Ectodermal cell (in vitro differentiated cells): ENCODE results near the gene FAM13C.

Experiments used
- H3K27ac ChIP-seq: 2 replicates; pipeline ENCODE4 v1.7.0; 2013; ENCODE audit warnings: mild to moderate bottlenecking, low read depth, low read length; ENCODE audit not compliant: insufficient read depth, poor library complexity, severe bottlenecking
- H3K27me3 ChIP-seq: 2 replicates; pipeline ENCODE4 v1.7.0; 2013; ENCODE audit warnings: mild to moderate bottlenecking, low read length; ENCODE audit not compliant: insufficient read depth, control insufficient read depth, poor library complexity, severe bottlenecking
- H3K36me3 ChIP-seq: one replicate; pipeline ENCODE4 v1.7.0; 2013; ENCODE audit warnings: low read length; ENCODE audit not compliant: control insufficient read depth, insufficient read depth
- H3K4me1 ChIP-seq: one replicate; pipeline ENCODE4 v1.7.0; 2013; ENCODE audit warnings: low read length; ENCODE audit not compliant: control insufficient read depth, insufficient read depth
- H3K4me3 ChIP-seq: 2 replicates; pipeline ENCODE4 v1.7.0; 2013; ENCODE audit warnings: low read depth, low read length, control low read depth; ENCODE audit not compliant: insufficient read depth
- H3K9me3 ChIP-seq: 2 replicates; pipeline ENCODE4 v1.7.0; 2013; ENCODE audit warnings: mild to moderate bottlenecking, low read length, moderate library complexity; ENCODE audit not compliant: control insufficient read depth
- WGBS, 2 experiments: methylation state at CpG; one replicate each; pipeline ENCODE4 v1.1.7; 2013; ENCODE audit warnings: missing lambda C conversion rate in 2 of 2; 5-methylcytosine and 5-hydroxymethylcytosine counted together

Gene FAM13C

DNA sequence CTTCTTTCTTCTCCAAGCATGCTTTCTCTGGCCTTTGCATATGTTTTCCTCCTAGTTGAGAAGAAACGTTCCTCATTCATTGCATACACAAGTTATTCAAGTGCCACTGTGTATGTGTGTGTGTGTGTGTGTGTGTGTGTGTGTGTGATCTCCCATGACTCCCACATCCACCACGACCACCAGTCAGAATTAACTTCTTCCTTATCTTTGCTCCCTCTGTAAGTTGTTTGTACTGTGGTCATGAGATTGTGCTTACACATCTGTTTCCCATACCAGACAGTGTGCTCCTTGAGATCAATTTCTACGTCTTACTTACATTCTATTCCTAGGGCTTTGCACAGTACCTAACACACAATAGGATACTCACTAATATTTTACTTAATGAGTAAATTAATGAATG, 22.4 kb upstream of the FAM13C start:
- Histone ChIP-seq H3K4me3 (no peak overlapping the region), H3K27me3 (no peaks in the 10 kb centered on the region), H3K9me3 (no peaks in the 10 kb centered on the region), H3K27ac (no peak overlapping the region), H3K4me1 (no peaks in the 10 kb centered on the region), H3K36me3 (no peaks in the 10 kb centered on the region)
- 100% methylated on average over 1 of the region's 3 CpGs; no CpG with 5 or more reads in 1 of the 2 experiments for WGBS, 2 experiments

DNA sequence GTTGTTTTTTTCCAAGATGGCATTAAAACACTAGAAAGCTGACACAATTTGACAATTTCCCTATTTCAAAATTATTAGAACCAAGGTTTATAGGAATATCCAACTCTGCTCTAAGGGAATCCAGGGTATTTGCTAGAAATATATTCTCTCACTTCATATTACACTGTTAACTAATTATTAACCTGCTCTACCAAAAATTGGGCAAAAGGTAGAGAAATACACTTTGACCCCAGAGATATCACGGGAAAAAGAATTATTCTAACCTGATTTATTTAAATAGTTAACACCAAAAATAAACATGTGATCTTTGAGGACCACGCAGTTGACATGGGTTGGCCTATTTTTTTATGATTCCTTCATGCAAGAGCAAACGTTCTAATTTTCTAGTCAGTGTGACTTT, 21.6 kb upstream of the FAM13C start:
- Histone ChIP-seq H3K4me3 (no peak overlapping the region), H3K9me3 (no peaks in the 10 kb centered on the region), H3K27ac (no peak overlapping the region), H3K27me3 (no peaks in the 10 kb centered on the region), H3K36me3 (no peaks in the 10 kb centered on the region), H3K4me1 (no peaks in the 10 kb centered on the region)
- WGBS, 2 experiments = 77 to 97% methylated on average over 2 of the region's 3 CpGs

DNA sequence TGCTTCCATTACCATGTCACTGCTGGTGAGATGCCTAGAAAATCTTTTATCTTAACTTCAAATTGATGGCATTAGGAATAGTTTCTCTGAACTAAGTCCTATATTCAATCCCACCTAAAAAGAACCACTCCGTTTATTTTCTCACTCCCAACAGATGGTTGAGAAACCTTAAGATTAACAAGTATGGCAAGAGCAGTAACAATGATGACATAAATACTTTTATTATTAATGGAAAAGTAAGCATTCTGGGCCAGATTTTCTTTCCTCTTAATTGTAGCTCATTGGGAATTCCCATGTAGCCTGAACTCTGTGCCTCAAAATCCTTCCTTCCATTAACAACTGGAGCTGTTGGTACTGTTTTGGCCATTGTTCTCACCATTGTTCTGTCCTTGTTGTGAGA, 21.1 kb upstream of the FAM13C start:
- Histone ChIP-seq H3K4me3 (no peak overlapping the region), H3K4me1 (no peaks in the 10 kb centered on the region), H3K27ac (no peak overlapping the region), H3K36me3 (no peaks in the 10 kb centered on the region), H3K27me3 (no peaks in the 10 kb centered on the region), H3K9me3 (no peaks in the 10 kb centered on the region)
- WGBS, 2 experiments = no CpG with 5 or more reads among the region's 1 CpG

DNA sequence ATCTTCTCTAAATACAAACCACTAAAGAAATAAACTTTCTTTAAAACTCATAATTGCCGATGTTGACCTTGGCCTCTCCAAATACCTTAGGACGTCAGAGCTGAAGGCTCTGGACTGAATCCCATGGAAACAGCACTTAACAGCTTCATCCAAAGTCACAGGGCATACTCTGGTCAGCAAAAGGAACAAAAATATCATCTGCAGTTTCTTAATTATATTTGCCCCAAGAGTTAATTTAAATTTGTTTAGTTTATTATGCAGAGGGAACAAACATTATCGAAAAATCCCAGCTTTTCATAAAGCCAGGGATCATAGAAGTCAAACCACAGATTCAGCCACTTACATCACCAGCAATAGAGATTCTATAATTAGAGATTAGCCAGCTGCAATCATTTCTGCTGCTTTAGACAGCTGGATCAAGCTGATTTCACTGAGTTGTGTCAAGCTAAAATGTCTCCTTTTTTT, 20.5 kb upstream of the FAM13C start:
- Histone ChIP-seq H3K36me3 (no peaks in the 10 kb centered on the region), H3K27ac (no peak overlapping the region), H3K4me3 (no peak overlapping the region), H3K27me3 (no peaks in the 10 kb centered on the region), H3K9me3 (no peaks in the 10 kb centered on the region), H3K4me1 (no peaks in the 10 kb centered on the region)
- WGBS, 2 experiments = 89 to 92% methylated on average over 2 to 3 of the region's 3 CpGs

DNA sequence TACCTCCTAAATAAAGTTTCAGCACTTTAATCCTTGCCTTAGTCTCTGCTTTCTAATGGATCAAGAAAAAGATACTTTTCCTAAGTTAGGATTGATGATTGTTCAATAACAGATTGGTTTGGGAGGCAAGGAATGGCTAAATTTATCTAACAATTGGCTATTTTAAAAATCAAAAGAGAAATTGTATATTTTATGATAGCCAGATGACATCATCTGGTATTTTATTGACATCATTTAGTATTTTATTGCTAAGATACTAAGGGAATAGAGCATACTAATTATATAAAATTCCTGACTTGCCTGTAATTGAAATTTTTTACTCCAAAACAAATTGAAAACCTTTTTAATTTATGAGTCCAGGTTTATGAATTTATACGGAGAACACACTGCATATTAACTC, 19.3 kb upstream of the FAM13C start:
- H3K27ac ChIP-seq = no peak overlapping the region
- no peaks in the 10 kb centered on the region for H3K36me3 ChIP-seq
- H3K27me3 ChIP-seq = no peaks in the 10 kb centered on the region
- H3K9me3 ChIP-seq = no peaks in the 10 kb centered on the region
- no CpG with 5 or more reads among the region's 1 CpG for WGBS, 2 experiments
- H3K4me3 ChIP-seq = no peak overlapping the region
- no peaks in the 10 kb centered on the region for H3K4me1 ChIP-seq

DNA sequence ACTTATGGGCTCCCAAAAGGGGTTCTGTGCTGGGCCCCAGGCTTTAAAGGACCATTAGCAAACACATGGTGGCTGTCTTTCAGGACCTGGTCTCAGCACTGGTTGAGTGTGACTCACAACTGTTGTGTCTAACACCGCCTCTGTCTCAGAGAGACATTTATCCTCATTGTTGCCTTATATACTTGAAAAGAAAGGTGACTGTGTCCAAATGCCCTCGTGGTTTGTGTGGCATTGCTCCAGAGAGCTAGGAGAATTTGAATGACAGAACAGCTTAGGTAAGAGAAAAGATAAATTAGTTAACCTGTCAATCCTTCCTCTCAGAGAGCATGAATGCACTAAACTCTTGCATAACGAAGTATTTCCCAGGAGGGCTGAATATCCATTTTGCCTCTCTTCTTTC, 14.5 kb upstream of the FAM13C start:
- no peaks in the 10 kb centered on the region for H3K9me3 ChIP-seq
- no peak overlapping the region for H3K27ac ChIP-seq
- H3K36me3 ChIP-seq = no peaks in the 10 kb centered on the region
- no peaks in the 10 kb centered on the region for H3K27me3 ChIP-seq
- 74 to 82% methylated on average over 2 to 3 of the region's 3 CpGs for WGBS, 2 experiments
- H3K4me1 ChIP-seq = no peaks in the 10 kb centered on the region
- H3K4me3 ChIP-seq = no peak overlapping the region

DNA sequence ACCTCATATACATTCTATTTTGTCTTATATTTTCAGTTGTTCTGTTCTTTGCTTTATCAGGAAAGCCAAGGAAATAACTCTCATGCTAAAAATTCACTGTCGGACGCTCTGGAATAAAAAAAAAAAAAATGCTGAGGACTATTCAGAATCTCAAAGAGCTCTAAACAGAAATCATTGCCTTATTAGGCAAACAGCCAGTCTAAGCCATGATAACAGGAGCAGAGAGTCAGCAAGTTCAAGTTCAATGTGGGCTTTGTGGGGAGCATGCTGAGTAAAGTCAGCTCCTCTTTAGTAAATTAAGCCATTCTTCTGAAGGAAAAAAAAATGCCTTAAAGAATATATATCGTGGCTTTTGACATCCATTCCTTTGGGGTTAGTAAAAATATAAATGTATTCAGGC, 13.6 kb upstream of the FAM13C start:
- H3K36me3 ChIP-seq = no peaks in the 10 kb centered on the region
- H3K9me3 ChIP-seq = no peaks in the 10 kb centered on the region
- no peaks in the 10 kb centered on the region for H3K4me1 ChIP-seq
- no peak overlapping the region for H3K27ac ChIP-seq
- H3K27me3 ChIP-seq = no peaks in the 10 kb centered on the region
- H3K4me3 ChIP-seq = no peak overlapping the region
- WGBS, 2 experiments = 94 to 96% methylated on average over 2 of the region's 3 CpGs

DNA sequence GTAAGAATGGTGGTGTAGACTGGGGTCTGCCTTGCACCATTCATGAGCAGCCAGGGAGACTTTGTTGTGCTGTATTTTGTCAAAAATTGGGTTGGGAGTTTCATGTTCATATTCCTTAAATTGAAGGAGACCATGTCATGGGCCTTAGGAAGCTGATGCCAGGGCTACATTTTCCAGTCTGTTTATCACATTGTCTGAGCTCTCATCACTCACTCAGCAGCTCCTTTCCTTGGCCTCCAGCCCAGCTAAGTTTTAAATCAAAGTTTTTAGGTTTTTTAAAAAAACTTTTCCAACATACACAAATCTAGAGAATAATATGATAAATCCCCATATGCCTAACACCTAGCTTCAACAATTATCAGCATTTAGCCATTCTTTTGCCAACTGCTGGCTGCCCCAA, 12.6 kb upstream of the FAM13C start:
- Histone ChIP-seq H3K4me1 (no peaks in the 10 kb centered on the region), H3K27me3 (no peaks in the 10 kb centered on the region), H3K4me3 (no peak overlapping the region), H3K36me3 (no peaks in the 10 kb centered on the region), H3K27ac (no peak overlapping the region), H3K9me3 (no peaks in the 10 kb centered on the region)

DNA sequence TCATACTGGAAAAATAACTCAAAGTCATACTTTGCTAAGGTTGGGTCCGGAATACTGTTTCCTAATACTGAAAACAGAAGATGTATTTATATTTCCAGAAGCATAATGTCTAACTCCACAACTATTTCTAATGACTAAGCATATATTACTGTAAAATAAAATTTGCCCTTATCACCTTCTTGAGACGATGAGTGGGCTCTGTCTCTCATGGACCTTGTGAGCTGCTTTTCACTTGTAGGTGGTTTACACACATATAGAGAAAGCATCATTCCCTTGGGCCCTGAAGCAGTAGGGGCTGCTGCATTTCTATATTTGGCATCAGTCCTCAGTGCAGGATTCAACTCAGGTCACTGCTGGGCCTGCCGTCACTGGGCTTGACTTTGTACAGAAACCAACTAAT, 10.7 kb upstream of the FAM13C start:
- H3K36me3 ChIP-seq = no peaks in the 10 kb centered on the region
- H3K27me3 ChIP-seq = no peaks in the 10 kb centered on the region
- 89 to 100% methylated on average over 2 to 3 of the region's 3 CpGs for WGBS, 2 experiments
- H3K4me1 ChIP-seq = no peaks in the 10 kb centered on the region
- no peak overlapping the region for H3K27ac ChIP-seq
- H3K4me3 ChIP-seq = no peak overlapping the region
- no peaks in the 10 kb centered on the region for H3K9me3 ChIP-seq

DNA sequence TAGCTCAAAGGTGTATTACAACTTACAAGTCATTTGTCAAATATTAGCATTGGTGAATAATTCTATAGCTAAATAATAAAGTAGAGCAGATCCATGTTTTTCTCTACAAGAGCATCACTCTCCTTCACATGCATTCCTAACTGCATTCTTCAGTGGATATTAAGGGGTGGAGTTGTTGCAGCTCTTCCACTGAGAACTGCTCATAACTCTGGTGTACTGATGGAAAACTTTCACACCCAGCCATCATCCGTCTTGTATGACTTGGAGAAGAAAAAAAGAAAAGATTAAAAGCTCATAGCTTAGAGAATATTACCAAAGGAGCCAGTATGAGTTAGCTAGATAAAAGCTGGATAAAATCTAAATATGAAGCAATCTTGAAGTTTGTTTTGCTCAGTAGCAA, 10.2 kb upstream of the FAM13C start:
- Histone ChIP-seq H3K4me3 (no peak overlapping the region), H3K4me1 (no peaks in the 10 kb centered on the region), H3K36me3 (no peaks in the 10 kb centered on the region), H3K27me3 (no peaks in the 10 kb centered on the region), H3K27ac (no peak overlapping the region), H3K9me3 (no peaks in the 10 kb centered on the region)
- whole genome bisulfite sequencing, 2 experiments = 100% methylated on average over 1 of the region's 1 CpG

DNA sequence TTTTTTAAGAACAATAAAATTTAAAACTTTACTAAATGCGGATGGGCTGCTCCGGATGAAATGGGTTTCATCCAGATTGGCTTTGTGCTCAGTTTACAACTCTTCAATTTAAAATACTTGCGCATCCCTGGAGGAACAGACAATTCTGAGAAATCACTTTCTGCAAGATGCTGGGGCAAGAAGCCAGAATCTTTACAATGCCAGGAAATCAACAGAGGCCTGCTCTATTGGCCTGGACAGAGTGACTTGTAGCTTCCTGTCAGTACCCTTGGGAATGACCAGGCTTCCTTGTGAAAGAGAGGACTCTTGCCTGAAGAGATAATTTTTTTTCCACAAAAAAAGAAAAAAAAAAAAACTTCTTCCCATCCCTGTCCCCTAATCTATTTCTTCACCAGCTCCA, 3.9 kb upstream of the FAM13C start:
- Histone ChIP-seq H3K4me3 (no peak overlapping the region), H3K36me3 (no peaks in the 10 kb centered on the region), H3K27ac (no peak overlapping the region), H3K4me1 (peaks cover 5% of the 10 kb centered on the region), H3K9me3 (no peaks in the 10 kb centered on the region), H3K27me3 (peaks cover 16% of the 10 kb centered on the region)
- WGBS, 2 experiments = 94 to 97% methylated on average over 3 of the region's 3 CpGs
